MV-4-11 (cell line): ENCODE results near the gene PLET1.

Source experiments
- DNase-seq: peaks from one replicate; lab custom pipeline; 2025; lab: John Stamatoyannopoulos, UW

The PLET1 gene, protein sequence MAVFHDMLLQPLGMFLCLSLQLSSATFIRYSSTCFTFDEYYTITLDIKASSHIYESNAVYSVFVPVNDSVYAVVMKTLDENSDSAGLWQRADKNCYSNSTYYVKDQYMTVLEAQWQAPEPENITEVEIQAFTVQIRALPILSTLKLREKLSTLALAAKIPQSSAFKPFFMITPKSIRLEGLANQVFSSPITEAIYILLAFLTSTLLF

DNA sequence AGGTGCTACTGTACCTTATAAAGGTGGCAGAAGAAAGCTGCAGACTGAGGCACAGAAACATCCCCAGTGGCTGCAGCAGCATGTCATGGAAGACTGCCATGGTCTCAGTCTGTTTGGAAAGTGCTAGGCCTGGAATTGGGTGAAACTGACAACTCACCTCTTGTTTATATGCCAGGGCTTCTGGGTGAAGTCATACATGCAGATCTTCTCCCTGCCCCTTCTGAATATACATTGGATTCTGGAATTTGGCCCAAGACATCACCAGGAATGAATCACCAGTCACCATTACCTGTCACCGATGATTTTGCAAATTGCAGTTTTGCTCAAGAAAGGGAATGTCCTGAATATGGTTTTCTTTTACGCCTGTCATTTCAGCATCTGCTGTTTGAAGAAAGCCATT, at the start of gene PLET1:
PLET1 (minus strand) TSS at position 371 of the 400 bp plus-strand sequence; CDS start at position 100, 271 bp downstream.
- DNase-seq = no peak

DNA sequence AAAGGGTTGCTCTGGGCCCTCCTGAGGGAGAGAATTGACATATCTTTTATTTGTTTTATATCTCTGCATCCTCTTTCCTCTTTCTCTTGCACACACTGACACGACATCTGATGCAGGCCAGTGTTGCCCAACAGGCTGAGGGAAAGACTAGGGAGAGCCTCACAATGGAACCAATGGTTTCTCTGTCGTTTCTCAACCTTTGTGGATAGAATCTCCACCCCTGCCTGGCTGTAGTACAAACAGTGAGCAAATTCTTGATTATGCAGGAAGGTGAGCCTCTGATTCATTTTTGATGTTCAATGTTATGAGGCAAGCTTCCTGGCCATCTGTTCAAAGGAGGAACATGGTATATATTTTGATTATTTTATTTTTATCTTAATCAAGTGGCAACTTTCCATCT, 49.8 kb upstream of the PLET1 start:
- peak; percentile 59 for DNase-seq

DNA sequence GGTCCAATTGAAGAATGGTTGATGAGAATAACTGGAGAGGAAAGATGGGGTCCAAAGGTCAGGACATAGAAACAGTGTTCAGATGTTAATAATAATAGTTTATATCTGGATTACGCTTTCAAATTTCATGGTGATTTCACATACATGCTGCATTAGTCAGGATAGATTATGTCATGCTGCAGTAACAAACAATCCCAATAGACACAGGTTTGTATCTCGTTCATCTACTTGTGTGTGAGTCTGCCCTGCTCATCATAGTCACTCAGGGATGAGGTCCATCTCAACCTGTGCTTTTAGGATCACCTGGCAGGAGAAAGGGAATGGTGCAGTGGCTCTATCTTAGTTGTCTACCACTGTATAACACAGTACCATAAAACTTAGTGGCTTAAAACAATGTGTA, 48.0 kb upstream of the PLET1 start:
- DNase-seq = no peak

DNA sequence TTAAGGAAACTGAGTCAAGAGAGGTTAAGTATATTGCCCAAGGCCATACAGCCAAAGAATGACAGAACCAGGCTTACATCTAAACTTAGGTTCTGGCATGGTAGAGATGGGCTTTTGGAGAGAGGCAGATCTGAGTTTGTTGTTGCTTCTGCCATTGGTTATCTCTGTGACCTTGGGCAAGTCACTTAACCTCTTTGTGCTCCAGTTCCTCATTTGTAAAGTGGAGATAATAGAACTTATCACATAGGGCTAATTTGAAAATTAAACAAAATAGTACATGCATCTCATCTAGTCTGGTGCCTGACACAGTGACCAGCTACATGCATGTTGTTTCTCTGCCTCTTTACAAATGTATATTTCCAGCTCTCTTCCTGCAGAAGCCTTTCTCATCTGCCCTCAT, 47.0 kb upstream of the PLET1 start:
- DNase-seq = no peak

DNA sequence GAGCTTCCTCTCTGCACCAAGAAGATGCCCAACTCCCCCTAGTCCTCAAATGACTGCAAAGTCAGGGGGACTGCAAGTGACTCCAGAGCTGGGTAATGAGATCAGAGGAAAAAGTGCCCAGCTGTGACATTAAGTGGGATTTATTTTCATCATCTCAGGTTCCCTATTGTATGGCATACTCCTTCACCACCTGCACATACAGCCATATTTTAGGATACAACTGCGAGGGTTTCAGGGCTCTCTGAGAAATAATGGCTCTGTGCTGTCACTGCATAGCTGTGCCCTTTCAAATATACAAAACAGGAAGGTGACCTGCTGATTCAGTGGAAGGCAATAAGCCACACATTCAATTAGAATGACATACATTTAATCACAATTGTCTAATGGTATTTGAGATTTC, 45.6 kb upstream of the PLET1 start:
- no peak for DNase-seq

DNA sequence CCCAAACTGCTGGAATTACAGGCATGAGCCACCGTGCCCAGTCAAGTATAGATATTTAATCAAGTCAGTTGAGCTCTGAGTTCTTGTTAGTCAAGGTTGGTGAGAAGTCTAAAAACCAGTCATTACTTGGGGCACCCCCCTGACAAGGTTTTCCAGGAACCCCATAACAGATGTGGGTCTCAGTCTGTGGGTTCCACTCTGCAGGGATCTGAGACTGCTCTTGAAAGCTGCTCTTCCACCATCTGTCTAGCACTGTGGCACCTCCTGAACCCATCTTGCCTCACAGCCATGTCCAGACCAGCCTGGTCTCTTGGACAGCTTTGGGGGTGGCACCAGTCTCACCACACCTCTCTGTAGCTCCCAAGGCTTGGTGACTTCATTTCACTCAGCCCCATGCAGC, 44.3 kb upstream of the PLET1 start:
- DNase-seq = no peak

DNA sequence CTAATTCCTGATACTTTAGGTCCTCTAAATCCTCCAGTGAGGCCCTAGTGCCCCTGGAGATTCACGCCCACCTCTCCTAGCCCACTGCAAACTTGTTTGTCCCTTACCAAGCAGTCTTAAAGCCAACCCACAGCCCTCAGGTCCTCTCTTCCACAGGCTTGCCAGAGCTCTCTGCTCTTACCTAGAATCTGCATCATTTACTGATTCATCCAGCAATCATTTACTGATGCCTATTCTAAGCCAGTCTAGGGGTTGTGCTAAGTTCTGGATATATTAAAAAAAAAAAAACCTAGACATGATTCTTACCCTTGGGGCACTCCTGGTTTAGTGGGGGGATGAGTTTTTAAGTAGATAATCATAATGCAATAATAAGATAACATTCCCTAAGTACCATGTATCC, 43.0 kb upstream of the PLET1 start:
- DNase-seq = no peak

DNA sequence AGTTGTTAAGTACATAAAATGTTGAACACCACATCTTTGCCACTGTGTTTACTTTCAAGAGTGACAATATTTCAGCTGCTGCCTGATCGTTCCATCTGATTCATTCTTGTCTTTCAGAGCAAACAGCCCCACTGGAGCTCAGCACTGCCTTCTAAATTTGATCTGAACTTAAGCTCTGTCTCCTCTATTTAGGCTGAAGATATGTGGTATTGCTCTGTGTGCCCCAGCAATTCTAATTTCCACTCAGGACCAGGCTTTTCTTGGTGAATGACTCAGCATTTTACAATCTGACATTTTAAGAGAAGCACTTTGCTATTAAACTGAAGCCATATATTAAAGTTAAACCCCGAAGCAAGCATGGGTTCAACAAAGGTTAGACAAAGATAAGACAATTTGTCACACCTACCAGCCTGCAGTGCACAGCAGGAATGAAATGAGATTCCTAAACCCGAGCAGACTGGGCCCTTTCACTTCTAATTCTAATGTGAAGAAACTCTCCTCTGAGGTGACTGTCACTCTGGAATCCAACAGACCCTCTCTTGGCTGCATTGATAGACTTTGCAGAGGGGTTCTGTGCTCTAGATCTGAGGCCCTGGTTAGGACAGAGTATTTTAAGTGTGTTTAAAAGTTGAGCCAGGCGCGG, 41.7 kb upstream of the PLET1 start:
- peak; percentile 13 for DNase-seq

DNA sequence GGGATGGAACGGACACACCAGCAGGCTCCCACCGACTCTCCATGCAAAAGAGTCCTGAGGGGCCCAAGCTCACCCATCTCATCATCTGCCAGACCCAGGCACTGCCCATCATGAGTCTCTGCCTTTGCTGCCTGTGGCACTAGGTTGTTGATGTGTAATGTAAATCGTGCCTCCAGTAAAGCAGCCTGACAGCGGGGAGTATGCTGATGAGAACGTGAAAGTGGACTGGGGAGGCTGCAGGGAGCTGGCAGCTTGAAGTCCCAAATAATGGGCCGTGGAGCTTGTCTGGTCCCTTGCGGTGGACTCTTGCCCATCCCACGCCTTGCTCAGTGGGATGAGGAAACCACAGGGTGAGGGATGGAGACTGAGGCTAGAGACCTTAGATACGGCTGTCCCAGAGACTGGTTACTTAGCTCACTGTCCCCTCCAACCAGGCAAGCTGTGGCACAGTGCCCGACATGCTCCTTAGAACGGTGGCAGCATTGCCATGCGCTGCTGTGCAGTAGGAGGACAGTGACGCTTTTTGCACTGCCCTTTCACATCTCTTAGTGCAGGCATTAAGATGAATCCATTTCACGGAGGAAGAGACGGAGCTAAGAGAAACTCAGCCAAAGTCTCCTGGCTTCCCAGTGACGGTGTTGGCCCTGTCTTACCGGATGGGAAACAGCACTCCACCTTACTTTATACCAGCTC, 39.6 kb upstream of the PLET1 start:
- no peak for DNase-seq

DNA sequence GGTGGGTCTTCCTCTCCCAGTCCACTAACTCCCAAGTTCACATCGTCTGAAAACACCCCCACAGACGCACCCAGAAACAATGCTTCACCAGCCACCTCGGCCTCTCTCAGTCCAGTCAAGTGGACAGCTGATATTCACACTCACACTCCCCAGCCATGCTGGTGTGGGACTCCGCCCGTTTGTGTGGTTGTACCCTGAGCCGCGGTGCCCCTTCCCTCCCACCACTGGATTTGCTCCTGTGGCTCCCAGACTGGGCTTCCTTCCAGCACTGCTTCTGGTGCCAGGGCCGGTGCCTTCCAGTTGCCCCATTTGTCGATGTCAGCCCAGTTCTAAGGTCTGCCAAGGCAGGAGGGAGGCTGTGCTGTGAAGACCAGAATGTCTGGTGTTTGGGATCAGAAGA, 37.9 kb upstream of the PLET1 start:
- DNase-seq = no peak

DNA sequence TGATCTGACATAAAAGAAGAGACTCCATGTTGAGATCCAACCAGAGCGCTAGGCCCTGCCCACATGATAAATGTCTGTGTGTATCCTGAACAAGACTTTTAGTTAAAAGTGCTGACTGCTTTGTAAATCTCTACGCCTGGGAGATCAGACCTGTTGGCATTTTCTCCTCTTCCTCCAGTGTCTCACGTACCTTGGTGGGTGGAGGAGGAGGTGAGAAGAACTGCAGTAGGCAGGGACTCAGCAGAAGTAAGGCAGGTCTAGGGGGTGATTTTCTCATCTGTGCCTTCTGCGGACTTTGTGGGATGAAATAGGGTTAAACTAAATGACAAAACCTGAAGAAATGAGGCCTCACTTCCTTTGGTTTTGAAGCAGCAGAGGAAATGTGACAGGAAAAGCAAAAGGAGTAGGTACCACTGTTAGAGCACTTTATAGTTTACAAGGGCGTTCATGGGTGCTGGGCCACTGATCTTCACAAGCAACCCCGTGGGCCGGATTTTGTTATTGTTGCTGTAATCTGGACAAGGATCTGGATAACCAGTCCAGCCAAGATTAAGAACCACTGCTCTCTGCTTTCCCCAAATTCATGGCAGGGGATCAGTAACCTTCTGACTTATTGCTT, 36.7 kb upstream of the PLET1 start:
- no peak for DNase-seq

DNA sequence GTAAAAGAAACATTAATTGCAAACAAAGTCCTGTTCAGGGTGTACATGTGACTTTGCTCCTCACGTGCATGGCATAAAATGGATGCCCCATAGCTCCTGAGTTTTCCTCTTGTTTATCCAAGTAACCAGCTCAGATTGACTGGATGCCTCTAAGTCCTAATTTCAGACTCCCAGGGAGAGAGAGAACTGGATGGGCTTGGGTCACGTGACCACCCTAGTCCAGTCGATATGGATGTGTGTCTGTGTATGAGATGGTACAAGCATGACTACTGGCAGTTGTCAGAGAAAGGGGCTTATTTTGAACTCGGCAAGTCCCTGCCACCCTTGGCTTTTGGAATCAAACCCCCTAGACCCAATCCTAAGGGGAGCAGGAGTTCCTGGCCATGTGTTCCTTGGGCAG, 35.4 kb upstream of the PLET1 start:
- no peak for DNase-seq

DNA sequence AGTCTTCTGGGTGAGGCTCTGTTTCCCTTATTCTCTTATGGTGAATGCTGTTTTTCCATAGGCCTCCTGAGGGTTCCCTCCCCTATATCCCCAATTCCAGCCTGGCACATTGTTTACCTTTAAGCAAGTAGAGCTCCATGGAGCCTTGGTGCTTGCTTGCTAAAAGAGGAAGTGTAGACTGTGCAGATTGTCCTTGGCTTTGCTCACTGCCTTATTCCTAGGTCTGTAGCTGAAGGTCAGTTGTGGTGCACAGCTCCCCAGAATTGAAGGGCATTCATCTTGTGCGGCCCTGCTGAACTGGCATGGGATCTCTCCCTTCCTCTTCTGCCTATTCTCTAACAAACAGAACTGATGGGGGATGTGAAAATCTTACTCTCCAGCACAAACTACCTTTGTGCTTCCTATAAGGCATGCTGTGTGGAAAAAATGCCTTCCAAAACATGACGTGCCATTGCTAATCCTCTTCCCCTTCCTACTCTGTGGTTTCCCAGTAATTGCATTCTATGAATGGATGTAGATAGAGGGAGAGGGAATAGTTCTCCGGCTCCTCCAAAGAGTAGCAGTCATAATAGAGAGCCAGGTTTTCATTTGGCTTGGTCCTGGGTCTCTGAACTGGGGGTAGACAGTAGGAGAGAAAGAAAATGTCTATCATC, 34.2 kb upstream of the PLET1 start:
- DNase-seq = peak; percentile 86

DNA sequence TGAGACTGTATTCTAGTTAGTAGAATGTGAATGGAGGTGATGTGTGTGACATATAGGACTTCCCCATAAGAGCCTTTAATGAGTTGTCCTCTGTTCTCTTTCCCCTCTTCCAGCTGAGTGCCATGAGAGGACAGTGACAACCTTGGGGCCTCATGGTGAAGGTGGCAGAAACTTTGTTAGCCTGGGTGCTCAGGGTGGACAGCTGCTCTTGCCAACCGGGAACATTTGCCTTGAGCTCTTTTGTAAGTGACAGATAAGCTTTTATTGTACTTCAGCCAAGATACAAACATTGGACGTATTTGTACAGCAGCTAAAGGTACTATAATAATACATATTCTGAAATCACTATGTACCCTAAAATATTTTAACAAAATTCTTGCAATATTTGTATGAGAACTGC, 33.0 kb upstream of the PLET1 start:
- DNase-seq = no peak

DNA sequence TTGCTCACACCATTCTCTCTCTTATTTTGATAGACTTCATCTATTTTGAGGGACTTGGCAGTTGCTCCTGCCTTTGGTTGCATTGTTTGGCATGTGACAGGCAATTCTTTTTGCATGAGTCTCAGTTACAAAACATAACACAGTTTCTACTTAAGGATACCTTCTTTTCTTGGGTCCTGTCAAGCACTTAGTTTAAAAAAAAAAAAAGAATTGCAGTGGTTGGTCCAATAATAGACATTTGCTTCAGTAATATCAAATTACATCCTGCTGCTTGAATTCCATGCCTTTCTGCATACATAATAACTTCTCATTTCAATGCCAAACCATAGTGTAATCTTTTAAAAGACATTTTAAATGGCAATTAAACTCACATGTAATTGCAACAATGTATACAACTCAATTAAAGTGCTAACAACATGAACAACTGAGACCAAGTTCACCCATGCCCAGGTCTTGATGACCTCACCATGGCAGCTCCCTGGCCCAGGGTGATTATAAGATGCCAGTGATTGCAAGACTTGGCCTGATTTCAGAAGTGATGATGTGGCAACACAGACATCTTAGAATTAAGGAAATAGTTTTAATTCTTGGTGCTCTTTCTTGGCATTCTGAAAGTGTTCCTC, 32.2 kb upstream of the PLET1 start:
- peak; percentile 58 for DNase-seq

DNA sequence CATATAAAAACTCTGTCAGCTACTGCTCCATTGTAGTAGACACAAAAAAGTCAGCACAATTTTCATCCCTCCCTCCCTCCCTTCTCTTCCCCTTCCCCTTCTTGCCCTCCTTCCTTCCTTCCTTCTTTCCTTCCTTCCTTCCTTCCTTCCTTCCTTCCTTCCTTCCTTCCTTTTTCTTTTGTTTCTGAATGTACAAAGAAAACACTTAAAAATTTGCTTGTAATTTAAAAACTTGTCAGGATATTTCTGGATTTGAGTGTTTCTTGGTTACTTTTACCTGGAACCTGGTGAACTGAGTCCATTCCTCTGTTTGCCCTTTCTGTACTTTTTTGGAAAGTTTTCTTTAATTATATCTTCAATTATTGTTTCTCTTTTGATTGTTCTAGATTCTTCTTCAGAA, 31.5 kb upstream of the PLET1 start:
- no peak for DNase-seq

DNA sequence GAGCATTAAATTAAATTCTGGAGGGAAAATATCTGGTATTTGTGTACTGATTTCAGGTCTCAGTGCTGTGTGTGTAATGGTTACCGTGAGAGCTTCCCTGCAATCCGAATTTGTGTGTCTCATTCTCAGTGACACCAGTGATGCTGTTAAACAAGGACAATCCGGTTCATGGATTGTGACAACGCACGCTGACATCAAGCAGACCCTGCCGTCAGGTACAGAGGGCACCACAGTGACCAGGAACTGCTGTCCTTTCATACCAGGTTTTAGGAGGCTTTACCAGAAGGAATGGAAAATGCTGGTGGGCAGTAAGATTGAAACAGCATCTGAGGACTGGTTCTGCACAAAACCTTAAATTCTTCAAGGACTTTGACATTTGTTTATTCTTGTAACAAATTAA, 30.5 kb upstream of the PLET1 start:
- no peak for DNase-seq

DNA sequence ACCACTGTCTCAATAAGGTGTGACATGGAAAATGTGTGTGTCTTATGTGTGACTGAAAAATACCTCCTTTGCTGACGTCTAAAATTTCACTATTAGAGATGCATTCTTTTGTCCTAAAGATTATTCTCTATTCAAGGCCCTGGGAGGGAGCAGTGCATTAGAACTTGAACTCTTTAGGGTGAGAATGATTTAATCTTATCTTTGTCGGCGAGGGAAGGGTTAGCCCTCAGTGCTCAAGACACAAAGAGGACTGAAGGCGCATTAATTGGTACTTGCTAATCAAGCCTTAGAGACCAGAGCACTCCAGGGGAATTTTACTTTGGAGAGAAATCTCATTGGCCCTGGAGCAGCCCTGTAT, 29.8 kb upstream of the PLET1 start:
- DNase-seq = no peak

DNA sequence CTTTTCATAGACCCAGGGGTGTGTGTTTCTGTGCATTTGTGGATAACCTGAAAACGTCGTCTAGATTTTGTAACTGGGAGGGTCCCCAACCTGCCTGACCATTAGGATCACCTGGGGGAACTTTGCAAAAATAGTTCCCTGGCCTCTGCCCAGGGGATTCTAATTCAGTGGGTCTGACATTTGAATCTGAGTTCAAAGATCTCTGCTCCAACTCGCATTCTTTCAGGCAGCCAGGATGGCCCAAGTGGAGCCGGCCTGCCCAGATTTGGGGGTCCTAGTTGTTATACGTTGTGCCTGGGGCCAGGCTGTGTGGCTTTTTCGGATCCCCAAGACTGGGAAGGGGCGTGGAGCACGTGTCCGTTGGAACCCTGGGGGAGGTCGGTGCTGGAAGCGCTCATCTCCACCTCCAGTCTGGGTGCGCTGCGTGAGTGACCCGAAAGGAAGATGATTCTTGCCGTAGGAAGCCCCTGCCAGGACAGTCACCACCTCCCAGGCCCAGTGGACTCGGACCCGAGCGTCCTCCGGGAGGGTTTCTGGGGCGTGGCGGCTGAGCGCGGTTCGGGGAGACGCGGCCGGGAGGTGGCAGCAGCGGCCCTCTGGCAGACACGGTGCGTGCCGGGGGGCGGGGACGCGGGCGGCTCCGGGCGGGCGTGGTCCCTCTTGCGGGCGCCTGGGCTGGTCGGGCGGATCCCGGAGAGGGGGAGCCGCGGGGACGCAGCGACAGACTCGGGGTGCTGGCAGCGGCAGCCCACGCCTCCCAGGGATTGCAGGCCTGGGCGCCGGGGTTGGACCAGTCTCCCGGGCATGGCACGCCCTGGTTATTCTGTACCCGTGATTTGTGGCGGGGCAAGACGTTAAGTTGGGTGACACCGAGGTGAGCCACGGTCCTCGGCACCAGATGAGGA, 29.2 kb upstream of the PLET1 start:
- DNase-seq = peak; percentile 38

DNA sequence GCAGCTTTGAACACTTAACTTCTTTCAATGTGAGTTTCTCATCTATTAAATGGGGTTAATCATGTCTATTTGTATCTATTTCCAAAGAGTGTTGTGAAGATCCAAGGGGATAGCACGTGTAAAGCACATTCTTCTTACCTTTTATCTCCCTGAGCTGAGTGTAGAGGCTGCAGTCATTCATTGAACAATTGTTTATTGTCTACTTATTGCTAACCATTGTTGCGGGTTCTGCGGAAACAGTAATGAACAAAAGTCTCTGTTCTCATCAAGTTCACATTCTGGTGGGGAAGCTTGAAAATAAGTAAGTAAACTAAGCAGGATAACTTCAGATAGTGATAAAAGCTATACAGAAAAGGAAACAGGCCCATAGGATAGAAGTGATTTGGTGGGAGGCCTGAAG, 27.4 kb upstream of the PLET1 start:
- DNase-seq = no peak

DNA sequence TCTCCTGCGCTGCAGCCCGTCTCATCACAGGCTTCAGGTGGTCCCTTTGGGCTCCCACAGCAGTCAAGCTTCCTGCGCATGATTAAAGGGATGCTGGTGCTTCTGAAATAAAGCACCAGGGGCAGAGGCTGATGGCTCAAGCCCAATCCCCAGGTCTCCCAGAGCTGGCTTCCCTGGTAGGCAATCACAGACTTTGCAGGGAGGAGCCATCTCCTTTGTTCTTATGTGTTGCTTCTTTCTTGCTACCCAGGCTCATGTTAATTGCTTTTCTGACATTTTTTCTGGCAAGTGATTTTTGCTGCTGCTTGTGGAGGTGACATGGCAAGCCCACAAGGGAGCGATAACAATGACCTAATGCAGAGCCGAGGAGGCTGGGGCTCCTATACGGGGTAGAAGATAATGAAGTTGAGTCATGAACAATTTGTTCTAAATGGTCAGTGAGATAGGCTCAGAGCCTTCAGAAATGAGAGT, 25.2 kb upstream of the PLET1 start:
- DNase-seq = no peak
